Stimulated activated CD8-positive, alpha-beta memory T cell treated with anti-CD3 and anti-CD28 coated beads, Interleukin-15, amount 100 ng/mL, for 48 hours (primary cell): ENCODE results near the gene CRYGN.

Experiments
- DNase-seq, 2 donors: peaks; one replicate each; pipeline ENCODE4 v3.0.0-alpha.2; 2020; ENCODE audit warnings: low read depth in 2 of 2

Gene CRYGN

GRCh38 chr7:151426904-151427704, 12.8 kb downstream of the CRYGN start:
- DNase-seq, result no peak

GRCh38 chr7:151426441-151426903, 13.5 kb downstream of the CRYGN start:
- DNase-seq, result no peak

GRCh38 chr7:151425670-151426440, 14.1 kb downstream of the CRYGN start:
- DNase-seq, result no peak

GRCh38 chr7:151424799-151425198, 15.1 kb downstream of the CRYGN start:
- no peak for DNase-seq

GRCh38 chr7:151423936-151424335, 16.0 kb downstream of the CRYGN start:
- DNase-seq, result no peak

- DNase-seq, result no peak
These were observed 16.7 kb downstream of the CRYGN start for GRCh38 chr7:151423226-151423625.

GRCh38 chr7:151422212-151422611, 17.7 kb downstream of the CRYGN start:
- no peak for DNase-seq

GRCh38 chr7:151420144-151420543, 19.8 kb downstream of the CRYGN start:
- no peak for DNase-seq

- DNase-seq, result no peak
These were observed 23.0 kb downstream of the CRYGN start for GRCh38 chr7:151416941-151417315.

GRCh38 chr7:151416112-151416940, 23.6 kb downstream of the CRYGN start:
- DNase-seq, result no peak

GRCh38 chr7:151415375-151416105, 24.4 kb downstream of the CRYGN start:
- no peak for DNase-seq

- DNase-seq, result no peak
These were observed 26.7 kb downstream of the CRYGN start for GRCh38 chr7:151413241-151413640.

GRCh38 chr7:151412318-151412717, 27.6 kb downstream of the CRYGN start:
- DNase-seq, result no peak

GRCh38 chr7:151411551-151411950, 28.4 kb downstream of the CRYGN start:
- DNase-seq, result no peak

GRCh38 chr7:151410405-151411390, 29.2 kb downstream of the CRYGN start:
- no peak for DNase-seq

- DNase-seq, result no peak
These were observed 30.1 kb downstream of the CRYGN start, which contains the start of gene WDR86 for GRCh38 chr7:151409667-151410404. TSS of gene WDR86 (minus strand) at chr7:151410038. CDS start at chr7:151409589, 449 bp downstream.

- DNase-seq, result peak in 1 of 2 donors; percentile 9
These were observed 30.9 kb downstream of the CRYGN start for GRCh38 chr7:151408839-151409666.

GRCh38 chr7:151408498-151408838, 31.5 kb downstream of the CRYGN start:
- DNase-seq, result no peak
